Measurements from ENCODE around the gene ZNF160.
"Not testable (repeated sequence)": the region's sequence is repeated elsewhere in the genome, so short reads cannot be mapped to it uniquely, and the experiment has no call there.

The ZNF160 gene

GRCh38 chr19:53091413-53092254 is 11.6 kb downstream of the ZNF160 start:
- DNase-seq = no peak

GRCh38 chr19:53088091-53088490 is 15.1 kb downstream of the ZNF160 start:
- DNase-seq = no peak

- peak; percentile 59 for DNase-seq
Observed at GRCh38 chr19:53086949-53087348, 16.3 kb downstream of the ZNF160 start.

- DNase-seq = no peak
Observed at GRCh38 chr19:53085496-53085895, 17.7 kb downstream of the ZNF160 start.

- DNase-seq = no peak
Observed at GRCh38 chr19:53082929-53083328, 20.3 kb downstream of the ZNF160 start.

GRCh38 chr19:53079313-53079924 is 23.8 kb downstream of the ZNF160 start:
- DNase-seq = no peak

GRCh38 chr19:53078668-53079067 is 24.6 kb downstream of the ZNF160 start:
- no peak for DNase-seq

GRCh38 chr19:53076984-53077383 is 26.2 kb downstream of the ZNF160 start:
- peak; percentile 55 for DNase-seq

GRCh38 chr19:53068834-53069233 is 34.4 kb downstream of the ZNF160 start:
- DNase-seq = no peak

- DNase-seq = no peak
Observed at GRCh38 chr19:53068199-53068598, 35.0 kb downstream of the ZNF160 start.

- no peak for DNase-seq
Observed at GRCh38 chr19:53057904-53058580, 45.2 kb downstream of the ZNF160 start.

GRCh38 chr19:53055117-53055516 is 48.1 kb downstream of the ZNF160 start:
- no peak for DNase-seq

- no peak for DNase-seq
Observed at GRCh38 chr19:53047379-53047778, 55.8 kb downstream of the ZNF160 start.

- no peak for DNase-seq
Observed at GRCh38 chr19:53045536-53045935, 57.7 kb downstream of the ZNF160 start.

GRCh38 chr19:53041366-53041765 is 61.9 kb downstream of the ZNF160 start:
- DNase-seq = no peak

GRCh38 chr19:53037101-53038097 is 65.8 kb downstream of the ZNF160 start:
- peak; percentile 56 for DNase-seq

- no peak for DNase-seq
Observed at GRCh38 chr19:53034948-53035675, 68.1 kb downstream of the ZNF160 start.

GRCh38 chr19:53034054-53034453 is 69.2 kb downstream of the ZNF160 start:
- DNase-seq = no peak

- not testable (repeated sequence) for DNase-seq
Observed at GRCh38 chr19:53028306-53028705, 74.9 kb downstream of the ZNF160 start.

GRCh38 chr19:53019684-53020083 is 83.5 kb downstream of the ZNF160 start:
- no peak for DNase-seq
